IMR-90 (cell line): ENCODE results near the gene IL23R. TPM values are rescaled to one million over a fixed set of nuclear protein-coding genes. Genes with fewer than 3 reads are reported as not detected.

ENCODE experiments used
- ATAC-seq: fragments of 200-7000 bp; cut with Tn5 transposase; 2 replicates; pipeline ENCODE4 v1.9.1; 2020; ENCODE audit warnings: low read depth, mild to moderate bottlenecking, moderate library complexity
- BruUV-seq: library from RNA; stranded (reverse); fragments of 400-500 nt; replicated peaks from 2 replicates; lab custom pipeline; 2021; lab: Mats Ljungman, UMichigan
- CTCF ChIA-PET: fragments of 300-600 bp; formaldehyde crosslinking; extraction: SDS; loops from one replicate; lab custom pipeline; 2021; ENCODE audit warnings: antibody characterized with exemption; lab: Yijun Ruan, JAX
- POLR2A ChIA-PET: fragments of 300-600 bp; sonication (Branson Sonifier 250); formaldehyde crosslinking; loops from one replicate; lab custom pipeline; 2022; ENCODE audit warnings: antibody characterized with exemption; ENCODE audit not compliant: unreplicated experiment; lab: Charles Lee
- DNase-seq: peaks from one replicate; pipeline ENCODE4 v3.0.0; 2013
- H2AFZ ChIP-seq: replicated peaks from 2 replicates; pipeline ENCODE3; 2013; ENCODE audit warnings: low read length, mild to moderate bottlenecking; ENCODE audit not compliant: poor library complexity
- H2AK5ac ChIP-seq: 2 replicates; pipeline ENCODE4 v1.6.1; 2013; ENCODE audit warnings: low read depth, low read length, inconsistent platforms
- H2AK9ac ChIP-seq: replicated peaks from 2 replicates; pipeline ENCODE3; 2013; ENCODE audit warnings: mild to moderate bottlenecking, low read depth, low read length, moderate library complexity; ENCODE audit not compliant: poor library complexity
- H2BK120ac ChIP-seq: 2 replicates; pipeline ENCODE4 v1.6.1; 2013; ENCODE audit warnings: low read depth, low read length, inconsistent platforms
- H2BK15ac ChIP-seq: 3 replicates; pipeline ENCODE4 v1.6.1; 2013; ENCODE audit warnings: low read depth, low read length, inconsistent platforms
- H2BK20ac ChIP-seq: 2 replicates; pipeline ENCODE4 v1.6.1; 2013; ENCODE audit warnings: low read depth, mild to moderate bottlenecking, inconsistent platforms, low read length, moderate library complexity
- H2BK5ac ChIP-seq: 2 replicates; pipeline ENCODE4 v1.6.1; 2013; ENCODE audit warnings: mild to moderate bottlenecking, low read depth, low read length, inconsistent platforms; ENCODE audit not compliant: poor library complexity, severe bottlenecking
- H3K14ac ChIP-seq: replicated peaks from 2 replicates; pipeline ENCODE4 v1.6.1; 2013; ENCODE audit warnings: low read depth, low read length, inconsistent platforms
- H3K18ac ChIP-seq: 2 replicates; pipeline ENCODE4 v1.6.1; 2013; ENCODE audit warnings: low read depth, low read length, control low read depth
- H3K23ac ChIP-seq: 2 replicates; pipeline ENCODE4 v1.6.1; 2013; ENCODE audit warnings: low read depth, low read length, inconsistent platforms
- H3K27ac ChIP-seq: 2 replicates; pipeline ENCODE4 v1.5.1; 2013; ENCODE audit warnings: mild to moderate bottlenecking, control low read depth, low read length; ENCODE audit not compliant: insufficient read depth
- H3K27me3 ChIP-seq: 2 replicates; pipeline ENCODE4 v1.6.1; 2013; ENCODE audit warnings: low read length; ENCODE audit not compliant: control insufficient read depth, insufficient read depth
- H3K36me3 ChIP-seq: 2 replicates; pipeline ENCODE4 v1.6.1; 2013; ENCODE audit warnings: low read length, mixed read lengths; ENCODE audit not compliant: control insufficient read depth, insufficient read depth
- H3K4ac ChIP-seq: 2 replicates; pipeline ENCODE4 v1.6.1; 2013; ENCODE audit warnings: low read depth, low read length, inconsistent platforms
- H3K4me1 ChIP-seq: 2 replicates; pipeline ENCODE4 v1.6.1; 2013; ENCODE audit warnings: low read length, mixed read lengths; ENCODE audit not compliant: control insufficient read depth, insufficient read depth
- H3K4me2 ChIP-seq: 2 replicates; pipeline ENCODE4 v1.6.1; 2013; ENCODE audit warnings: low read depth, mild to moderate bottlenecking, control low read depth, low read length, moderate library complexity
- H3K4me3 ChIP-seq: 2 replicates; pipeline ENCODE4 v1.5.1; 2013; ENCODE audit warnings: low read depth, mild to moderate bottlenecking, control low read depth, low read length, moderate library complexity; ENCODE audit not compliant: insufficient read depth
- H3K56ac ChIP-seq: 2 replicates; pipeline ENCODE4 v1.6.1; 2013; ENCODE audit warnings: low read length, inconsistent platforms; ENCODE audit not compliant: insufficient read depth; ENCODE audit errors: extremely low read depth
- H3K79me1 ChIP-seq, 2 experiments: 2 replicates each; pipeline ENCODE4 v1.6.1; 2013; ENCODE audit warnings: low read length in 2 of 2, inconsistent platforms in 1 of 2, low read depth in 1 of 2
- H3K9ac ChIP-seq: 2 replicates; pipeline ENCODE4 v1.6.1; 2013; ENCODE audit warnings: low read depth, low read length, control low read depth
- H3K9me1 ChIP-seq: 2 replicates; pipeline ENCODE4 v1.6.1; 2013; ENCODE audit warnings: low read length, inconsistent platforms; ENCODE audit not compliant: insufficient read depth
- H3K9me3 ChIP-seq: 2 replicates; pipeline ENCODE4 v1.6.1; 2013; ENCODE audit warnings: low read length; ENCODE audit not compliant: control insufficient read depth, insufficient read depth
- H4K20me1 ChIP-seq: 2 replicates; pipeline ENCODE4 v1.6.1; 2013; ENCODE audit warnings: low read length, inconsistent platforms; ENCODE audit not compliant: insufficient read depth
- H4K5ac ChIP-seq: 2 replicates; pipeline ENCODE4 v1.6.1; 2013; ENCODE audit warnings: mild to moderate bottlenecking, low read depth, low read length, control low read depth
- H4K8ac ChIP-seq, 2 experiments: 2 replicates each; pipeline ENCODE4 v1.6.1; 2013; ENCODE audit warnings: low read depth in 2 of 2, low read length in 2 of 2, control low read depth in 1 of 2, inconsistent platforms in 1 of 2
- H4K91ac ChIP-seq: 2 replicates; pipeline ENCODE4 v1.6.1; 2013; ENCODE audit warnings: low read depth, low read length, inconsistent platforms; ENCODE audit not compliant: insufficient read depth
- BHLHE40 ChIP-seq: fragments of 150-350 bp; IDR thresholded peaks from 2 replicates; pipeline ENCODE4 v1.6.1; 2016; ENCODE audit warnings: mild to moderate bottlenecking, low read depth, low read length
- CTCF ChIP-seq: conservative IDR thresholded peaks from 2 replicates; pipeline ENCODE4 v1.5.1; 2012; ENCODE audit warnings: mild to moderate bottlenecking, low read depth, low read length, improper control_type of control experiment
- MAFK ChIP-seq: IDR thresholded peaks from 2 replicates; pipeline ENCODE4 v1.6.1; 2012; ENCODE audit warnings: low read depth, low read length, improper control_type of control experiment
- MAZ ChIP-seq: IDR thresholded peaks from 2 replicates; pipeline ENCODE4 v1.6.1; 2012; ENCODE audit warnings: low read depth, mild to moderate bottlenecking, low read length, improper control_type of control experiment, moderate library complexity, borderline replicate concordance
- MXI1 ChIP-seq: IDR thresholded peaks from 2 replicates; pipeline ENCODE4 v1.6.1; 2012; ENCODE audit warnings: low read depth, mild to moderate bottlenecking, low read length, moderate library complexity, borderline replicate concordance
- POLR2A ChIP-seq: IDR thresholded peaks from 2 replicates; pipeline ENCODE4 v1.6.1; 2012; ENCODE audit warnings: mild to moderate bottlenecking, low read depth, low read length
- RCOR1 ChIP-seq: IDR thresholded peaks from 2 replicates; pipeline ENCODE4 v1.6.1; 2012; ENCODE audit warnings: mild to moderate bottlenecking, low read length, improper control_type of control experiment; ENCODE audit not compliant: insufficient replicate concordance
- SMC3 ChIP-seq: fragments of 150-350 bp; IDR thresholded peaks from 2 replicates; pipeline ENCODE4 v1.6.1; 2016; ENCODE audit warnings: low read depth, mild to moderate bottlenecking, antibody characterized with exemption, low read length, moderate library complexity
- USF2 ChIP-seq: fragments of 150-350 bp; IDR thresholded peaks from 2 replicates; pipeline ENCODE4 v1.6.1; 2017; ENCODE audit warnings: mild to moderate bottlenecking, antibody characterized with exemption, low read length, low read depth
- WGBS, 2 experiments: methylation state at CpG; one replicate each; pipeline versions ENCODE4 v1.1.5 to v1.1.7; 2013; ENCODE audit warnings: missing lambda C conversion rate in 2 of 2; ENCODE audit not compliant: insufficient read length in 1 of 2; ENCODE audit errors: extremely low coverage in 2 of 2; 5-methylcytosine and 5-hydroxymethylcytosine counted together
- dilution Hi-C: fragments of 300-500 bp; cut with HindIII; formaldehyde crosslinking; loops from one replicate; pipeline ENCODE4 v1.14.3; 2018; ENCODE audit warnings: low sequenced_read_pairs; ENCODE audit not compliant: unreplicated experiment
- in situ Hi-C: fragments of 300-500 bp; cut with MboI; formaldehyde crosslinking; loops from 3 replicates; pipeline ENCODE4 v1.14.3; 2019; ENCODE audit warnings: low sequenced_read_pairs, inconsistent platforms, mixed read lengths
- intact Hi-C: fragments of 100-400 bp; cut with micrococcal nuclease; formaldehyde crosslinking; loops from 2 replicates; pipeline ENCODE4 v1.10.0; 2022
- polyA plus RNA-seq, 3 experiments: library from polyadenylated mRNA; depleted of rRNA; stranded (reverse); fragments of >200 nt; gene quantifications; 2 replicates each; pipeline ENCODE4 v1.2.3, GENCODE V29; 2012; ENCODE audit warnings: low replicate concordance in 1 of 3
- total RNA-seq: library from RNA; depleted of rRNA; stranded (reverse); fragments of >200 nt; gene quantifications from 2 replicates; pipeline ENCODE4 v1.2.3, GENCODE V29; 2012

IL23R gene
- total and polyA plus RNA-seq, 2 of the 4 experiments (the other 2 are of a cell fraction): not detected

GRCh38 chr1:67270541-67270940 is 104.3 kb downstream of the IL23R start:
- ChIA-PET POLR2A (no interaction called here), CTCF (no interaction called here)
- no peak overlapping the region for H2BK120ac ChIP-seq
- no peak for DNase-seq
- no peaks in the 10 kb centered on the region for H3K79me1 ChIP-seq
- no peaks in the 10 kb centered on the region for H4K20me1 ChIP-seq
- no peak overlapping the region for H4K5ac ChIP-seq
- no TSS peak for BruUV-seq
- H3K4me2 ChIP-seq: no peak overlapping the region
- H3K9ac ChIP-seq: no peak overlapping the region
- H2BK15ac ChIP-seq: no peak overlapping the region
- no peak overlapping the region for H3K56ac ChIP-seq
- H3K4me3 ChIP-seq: no peak overlapping the region
- no peak overlapping the region for H2BK5ac ChIP-seq
- no peak overlapping the region for H3K23ac ChIP-seq
- H3K9me1 ChIP-seq: no peaks in the 10 kb centered on the region
- intact Hi-C loops: no loop called here
- no peak overlapping the region for H2AFZ ChIP-seq
- no peak overlapping the region for H4K8ac ChIP-seq
- no peak overlapping the region for H3K27ac ChIP-seq
- no peak overlapping the region for H3K4ac ChIP-seq
- H3K27me3 ChIP-seq: peaks cover 3% of the 10 kb centered on the region
- H2BK20ac ChIP-seq: no peak overlapping the region
- no peak for ATAC-seq
- H3K36me3 ChIP-seq: no peaks in the 10 kb centered on the region
- in situ Hi-C loops: no loop called here
- no peak overlapping the region for H2AK5ac ChIP-seq
- H3K18ac ChIP-seq: no peak overlapping the region
- dilution Hi-C loops: no loop called here
- no peaks in the 10 kb centered on the region for H3K4me1 ChIP-seq
- no peak overlapping the region for H4K91ac ChIP-seq
- WGBS, 2 experiments: 17% methylated on average over 1 of the region's 3 CpGs; no CpG with 5 or more reads in 1 of the 2 experiments
- TF ChIP-seq MAZ (no peak), MAFK (no peak), RCOR1 (no peak), USF2 (no peak), SMC3 (no peak), BHLHE40 (no peak), CTCF (no peak), POLR2A (no peak), MXI1 (no peak)
- H2AK9ac ChIP-seq: no peak overlapping the region
- H3K14ac ChIP-seq: no peak overlapping the region
- no peaks in the 10 kb centered on the region for H3K9me3 ChIP-seq
